NCI-H2227 treated with DMSO at 0.1 percent for 48 hours (cell line): Measurements from ENCODE around the gene TMEM31.
A peak's percentile ranks its signal among the peaks of the same experiment; 100 is the strongest.

Experiments
- DNase-seq: peaks from one replicate; lab custom pipeline; 2025; lab: John Stamatoyannopoulos, UW

Gene TMEM31, protein sequence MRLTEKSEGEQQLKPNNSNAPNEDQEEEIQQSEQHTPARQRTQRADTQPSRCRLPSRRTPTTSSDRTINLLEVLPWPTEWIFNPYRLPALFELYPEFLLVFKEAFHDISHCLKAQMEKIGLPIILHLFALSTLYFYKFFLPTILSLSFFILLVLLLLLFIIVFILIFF

DNA sequence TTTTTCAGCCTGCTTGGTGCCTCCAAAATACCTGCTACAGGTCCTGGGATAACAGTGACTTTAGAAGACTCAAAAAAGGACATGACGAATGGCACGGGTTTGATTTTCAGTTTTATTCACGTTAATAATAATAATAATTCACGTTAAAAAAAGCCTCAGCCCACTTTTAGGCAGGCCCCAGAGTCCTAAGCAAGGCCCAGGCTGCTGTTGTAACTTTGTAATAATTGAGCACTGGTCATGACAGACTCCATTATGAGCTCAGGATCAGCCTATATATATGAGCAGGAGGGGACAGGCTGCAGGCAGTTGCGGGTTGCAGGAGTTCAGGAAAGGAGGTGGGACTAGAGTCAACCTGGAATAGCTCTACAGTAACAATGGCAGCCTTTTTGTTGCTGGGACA, at the start of gene TMEM31:
TSS of gene TMEM31 (plus strand) at position 301 of the 400 bp plus-strand sequence. CDS start 1,350 bp downstream, outside the sequence.
- no peak for DNase-seq

DNA sequence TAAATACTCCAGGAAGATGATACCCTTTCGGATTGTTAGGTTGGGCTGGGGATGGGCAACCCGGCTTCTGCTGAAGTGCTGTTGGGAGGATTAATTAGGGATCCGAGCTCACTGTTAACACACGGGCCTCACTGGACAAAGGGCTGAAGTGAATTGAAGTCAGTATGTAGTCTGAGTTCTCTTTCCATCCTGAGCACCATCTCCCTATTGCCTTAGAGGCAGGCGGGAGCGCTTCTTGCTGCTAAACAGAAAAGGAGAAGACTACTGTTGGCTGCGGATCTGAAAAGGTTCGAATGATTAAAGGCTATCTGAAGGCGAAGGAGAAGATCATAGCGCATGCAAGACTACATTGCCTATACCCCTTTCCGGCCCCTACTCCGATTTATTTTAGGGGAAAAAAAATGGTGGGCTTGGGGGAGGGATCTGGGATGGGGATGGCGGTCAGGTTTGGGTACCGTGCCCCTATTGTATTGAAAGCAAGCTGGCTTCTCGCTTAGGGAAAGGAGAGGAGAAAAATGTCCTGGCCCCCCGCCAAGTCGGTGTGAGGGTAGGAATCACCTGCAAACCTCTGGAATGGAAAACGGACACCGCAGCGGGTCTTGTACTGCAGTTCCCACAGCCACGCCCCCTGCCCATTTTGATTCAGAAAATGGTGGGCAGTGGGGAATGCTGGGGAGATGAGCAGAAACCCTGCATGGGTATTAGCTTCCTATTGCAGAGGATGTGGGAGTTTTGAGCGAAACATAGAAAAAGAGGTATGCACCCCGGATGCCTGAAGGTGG, 46.5 kb upstream of the TMEM31 start:
- DNase-seq, result peak; percentile 55

DNA sequence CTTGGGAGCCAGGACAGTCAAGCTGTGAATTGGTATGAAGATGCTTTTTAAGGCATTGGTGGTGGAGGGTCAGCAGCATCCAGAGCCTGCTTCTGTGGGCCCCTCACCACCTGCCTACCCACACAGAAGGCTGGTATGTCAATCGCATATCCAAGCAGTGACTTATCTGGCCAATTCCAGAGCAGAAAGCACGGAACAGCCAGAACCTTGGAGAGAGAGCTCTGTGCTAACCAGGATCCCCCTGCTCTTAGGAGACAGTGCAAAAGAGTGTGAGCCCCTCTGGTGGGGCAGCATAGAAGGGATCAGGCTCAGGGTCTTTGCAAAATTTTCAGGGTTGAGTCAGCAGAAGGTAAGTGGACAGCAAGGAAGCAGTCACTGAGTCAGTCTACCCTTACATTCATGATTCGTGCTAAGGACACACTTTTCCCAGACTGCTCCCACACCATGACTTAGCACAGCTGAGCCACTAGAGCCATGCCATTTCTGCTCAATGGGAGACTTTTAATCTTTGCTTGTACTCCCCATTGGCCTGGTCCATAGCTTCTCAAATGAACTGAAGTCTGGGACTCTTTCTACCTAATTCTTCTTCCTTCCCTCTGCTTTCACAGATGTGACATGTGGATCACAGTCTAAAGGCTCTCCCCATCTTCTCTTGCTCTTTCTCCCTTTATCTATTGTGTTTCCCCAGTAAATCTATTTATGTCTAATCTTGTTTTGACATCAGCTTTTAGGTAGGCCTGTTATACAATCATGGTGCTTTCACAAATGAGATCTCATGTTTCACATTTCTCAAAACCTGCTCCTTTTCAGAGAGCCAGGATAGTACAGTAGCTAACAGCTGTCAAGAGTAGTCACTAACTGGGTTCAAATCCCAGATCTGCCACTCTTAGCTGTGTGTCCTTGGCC, 44.3 kb upstream of the TMEM31 start:
- no peak for DNase-seq

DNA sequence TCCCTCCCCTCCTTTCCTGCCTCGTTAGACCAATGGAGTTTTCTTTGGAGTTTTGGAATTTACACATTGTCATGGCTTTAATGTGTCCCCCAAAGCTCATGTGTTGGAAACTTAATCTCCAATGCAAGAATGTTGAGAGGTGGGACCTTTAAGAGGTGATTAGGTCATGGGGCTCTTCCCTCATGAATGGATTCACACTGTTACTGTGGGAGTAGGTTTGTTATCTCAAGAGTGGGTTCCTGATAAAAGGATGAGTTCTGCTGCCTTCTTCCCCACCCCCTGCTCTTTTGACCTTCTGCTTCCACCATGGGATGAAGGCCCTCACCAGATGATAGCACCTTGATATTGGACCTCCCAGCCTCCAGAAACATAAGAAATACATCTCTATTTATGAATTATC, 41.0 kb upstream of the TMEM31 start:
- DNase-seq, result no peak

DNA sequence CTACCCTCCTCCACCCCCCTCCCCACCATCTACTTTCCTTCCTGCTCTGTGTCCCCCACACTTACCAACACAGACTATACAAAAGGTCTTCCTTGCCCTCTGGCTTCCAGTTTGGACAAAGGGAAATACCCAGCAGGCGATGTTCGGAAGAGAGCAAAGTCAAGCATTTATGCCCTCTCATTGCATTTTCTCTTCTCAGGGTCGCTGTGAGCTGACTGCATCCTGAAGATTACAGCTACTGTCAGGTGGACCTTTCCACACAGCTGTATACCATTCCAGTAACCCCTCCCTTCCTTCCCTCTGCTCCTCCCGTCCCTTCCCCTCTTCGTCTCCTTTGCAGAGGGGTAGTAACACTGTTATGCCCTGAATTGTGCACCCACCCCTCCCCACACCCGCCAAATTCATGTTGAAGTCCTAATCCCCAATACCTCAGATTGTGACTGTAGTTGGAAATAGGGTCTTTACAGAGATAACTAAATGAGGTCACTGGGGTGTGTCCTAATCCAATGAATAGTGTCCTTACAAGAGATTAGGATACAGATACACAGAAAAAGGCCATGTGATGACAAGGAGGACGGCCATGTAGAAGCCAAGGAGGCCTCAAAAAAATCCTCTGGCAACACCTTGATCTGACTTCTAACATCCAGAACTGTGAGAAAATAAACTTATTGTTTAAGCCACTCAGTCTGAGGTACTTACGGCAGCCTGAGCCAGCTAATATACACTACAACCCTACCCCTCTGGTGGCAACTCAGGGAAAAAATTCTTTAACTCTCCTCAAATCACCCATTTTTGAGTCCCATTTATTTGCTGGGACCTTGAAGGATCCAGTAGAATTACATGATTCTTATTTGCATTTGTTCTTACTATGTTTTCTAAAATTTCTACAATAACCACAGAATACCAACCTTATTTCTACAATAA, 35.9 kb upstream of the TMEM31 start:
- no peak for DNase-seq

DNA sequence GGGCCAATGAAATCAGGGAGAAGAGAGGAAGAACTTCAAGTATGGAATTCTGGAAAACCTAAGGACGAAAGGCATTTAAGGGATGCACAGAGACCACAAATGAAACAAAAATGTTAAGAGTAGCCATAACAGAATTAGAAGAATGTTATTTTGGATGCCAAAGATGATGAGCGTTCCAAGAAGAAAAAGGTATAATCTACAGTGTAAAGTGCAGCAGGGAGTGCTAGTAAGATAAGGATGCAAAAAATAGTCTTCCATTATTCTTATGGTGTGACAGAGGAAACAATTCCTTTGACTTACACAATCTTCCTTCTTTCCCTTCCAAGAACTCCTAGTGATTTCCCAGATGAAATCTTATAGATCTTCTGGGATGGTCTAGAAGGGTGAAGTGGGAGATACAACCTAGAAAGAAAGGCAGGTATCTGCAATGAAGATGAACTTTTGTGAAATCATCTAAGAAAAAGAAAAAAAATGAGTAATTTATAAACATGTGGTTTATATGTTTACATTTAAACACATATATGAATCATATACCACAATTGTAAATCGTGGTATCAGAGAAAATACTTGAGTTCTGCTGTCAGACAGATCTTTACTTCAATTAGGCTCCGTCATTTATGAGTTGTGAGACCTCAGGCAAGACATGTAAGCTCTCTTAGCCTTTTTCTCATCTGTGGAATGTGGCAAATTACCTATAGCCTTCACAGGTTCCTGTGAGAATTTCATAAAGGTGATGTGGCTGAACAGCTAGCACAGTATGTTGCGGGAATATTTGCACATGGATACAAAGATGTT, 32.3 kb upstream of the TMEM31 start:
- no peak for DNase-seq

DNA sequence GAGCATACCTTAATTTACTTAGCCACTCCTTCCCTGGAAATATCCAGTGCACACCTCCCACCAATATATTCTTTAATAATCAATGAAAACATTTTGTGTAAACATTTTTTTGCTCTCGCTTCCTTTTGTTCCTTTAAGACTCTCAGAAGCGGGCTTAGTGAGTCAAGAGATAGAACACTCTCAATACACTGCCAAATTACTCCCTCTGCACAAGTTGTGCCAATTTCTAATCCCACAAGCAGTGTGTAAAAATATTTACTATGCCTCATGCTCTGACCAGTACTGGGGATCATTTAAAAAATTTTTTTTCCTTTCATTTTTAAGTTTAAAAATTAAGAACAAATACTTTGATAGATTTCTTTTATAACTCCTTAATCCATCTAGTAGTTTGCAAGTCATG, 29.3 kb upstream of the TMEM31 start:
- no peak for DNase-seq

DNA sequence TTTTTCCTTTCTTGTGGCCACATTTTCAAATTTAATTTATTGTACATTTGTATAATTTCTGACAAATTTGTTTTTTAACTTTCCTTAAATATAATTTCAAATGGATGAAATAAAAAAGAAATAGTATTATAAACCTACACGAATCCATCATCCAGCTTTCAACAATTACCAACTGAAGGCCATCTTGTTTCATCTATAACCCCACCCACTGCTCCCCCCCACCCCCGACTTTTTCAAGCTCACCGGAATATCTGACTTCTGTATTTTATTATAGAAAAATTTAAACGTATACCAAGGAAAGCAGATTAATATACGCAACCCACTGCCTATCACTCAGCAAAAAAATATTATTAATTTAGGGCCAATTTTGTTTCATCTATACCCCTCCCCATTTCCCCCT, 25.3 kb upstream of the TMEM31 start:
- DNase-seq, result no peak

DNA sequence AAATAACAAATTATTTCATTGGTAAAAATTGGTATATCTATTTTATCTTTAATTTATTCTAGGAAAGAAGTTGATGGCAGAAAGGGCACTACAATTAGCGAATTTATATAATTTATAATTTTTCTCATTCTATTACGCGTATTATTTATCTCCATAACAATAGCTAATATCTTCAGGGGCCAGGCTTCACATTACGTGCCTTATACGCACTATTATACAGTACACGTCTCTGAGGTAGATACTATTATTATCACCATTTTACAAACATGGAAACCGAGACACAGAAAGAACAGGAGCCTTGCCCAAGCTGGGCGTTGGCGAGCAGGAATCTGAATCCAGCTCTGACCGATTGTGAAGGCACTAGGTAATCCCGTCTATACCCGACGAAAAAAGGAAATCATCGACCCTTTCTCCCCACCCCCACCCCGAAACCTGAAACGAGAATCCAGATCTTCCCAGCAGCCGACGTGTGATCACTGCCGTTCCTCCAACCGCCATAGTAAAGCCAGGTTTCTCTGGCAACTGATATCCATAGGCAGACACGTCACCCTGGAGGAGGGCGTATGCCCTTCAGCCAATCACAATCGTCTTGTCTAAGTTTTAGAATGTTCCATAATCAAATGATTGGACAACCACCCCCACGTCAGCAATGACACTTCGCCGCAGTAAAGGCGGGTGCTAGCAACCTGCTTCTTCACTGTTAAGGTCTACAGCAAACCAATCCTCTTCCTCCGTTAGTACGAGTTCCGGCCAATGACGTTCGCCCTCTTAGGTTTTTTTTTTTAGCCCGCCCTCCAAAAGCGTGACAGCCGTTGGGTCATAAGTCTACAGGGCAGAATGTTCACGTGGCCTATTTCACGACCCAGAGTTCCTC, 24.3 kb upstream of the TMEM31 start, which contains the start of gene MORF4L2:
TSS of gene MORF4L2 (minus strand) at position 501 of the 874 bp plus-strand sequence. CDS start 9,672 bp downstream, outside the sequence.
- DNase-seq, result peak; percentile 98

DNA sequence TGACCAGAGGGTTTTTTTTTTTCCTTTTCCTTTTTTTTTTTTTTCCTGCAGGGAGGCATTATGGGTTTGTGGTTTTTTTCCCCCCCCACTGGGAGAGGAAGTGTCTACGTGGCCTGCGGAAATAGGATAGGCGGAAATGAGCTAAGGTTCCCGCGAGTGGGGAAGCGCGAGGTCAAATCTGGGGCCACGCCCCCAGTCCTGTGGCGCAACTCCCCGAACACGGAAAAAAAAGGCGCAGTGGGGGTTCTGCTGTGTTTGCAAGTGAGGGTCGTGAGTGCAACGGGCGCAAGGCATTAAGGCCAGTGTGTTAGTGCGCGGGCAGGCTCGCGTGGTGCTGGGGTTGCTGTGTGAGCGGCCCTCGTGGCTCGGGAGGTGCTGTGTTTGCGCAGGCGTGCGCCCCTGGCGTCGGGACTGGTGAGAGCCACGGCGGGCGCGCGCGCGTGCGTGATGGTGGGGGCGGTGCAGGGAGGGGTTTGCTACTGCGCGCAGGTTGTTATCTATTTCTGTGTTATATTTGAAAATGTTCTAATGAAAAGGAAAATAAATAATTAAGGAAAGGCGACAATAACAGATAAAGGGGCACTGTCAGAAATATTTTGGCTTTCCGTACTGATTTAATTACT, 23.5 kb upstream of the TMEM31 start:
- DNase-seq, result peak; percentile 96

DNA sequence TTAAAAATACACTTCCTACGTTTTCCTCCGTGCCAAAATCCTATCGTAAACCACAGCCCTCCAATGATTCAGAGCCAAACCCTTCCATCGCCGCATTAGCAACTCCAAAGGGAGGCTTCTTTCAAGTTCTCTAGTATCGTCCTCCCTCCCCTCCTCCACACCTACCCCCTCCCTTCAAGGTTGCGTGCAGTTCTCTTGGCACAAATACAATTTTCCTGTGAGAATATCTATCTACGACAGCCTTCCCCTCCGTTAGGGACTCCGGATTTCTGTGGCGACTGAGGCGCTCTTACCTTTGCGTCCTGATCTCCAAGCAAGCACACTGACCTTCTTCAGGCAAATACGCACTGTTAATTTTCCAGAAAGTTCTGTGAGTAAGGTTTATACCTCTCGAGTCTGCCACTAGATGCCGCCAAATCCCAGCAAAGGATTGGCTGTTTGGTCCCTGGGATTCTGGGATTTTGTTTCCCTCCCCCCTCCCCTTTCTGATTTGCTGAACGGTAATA, 23.0 kb upstream of the TMEM31 start:
- peak; percentile 88 for DNase-seq

DNA sequence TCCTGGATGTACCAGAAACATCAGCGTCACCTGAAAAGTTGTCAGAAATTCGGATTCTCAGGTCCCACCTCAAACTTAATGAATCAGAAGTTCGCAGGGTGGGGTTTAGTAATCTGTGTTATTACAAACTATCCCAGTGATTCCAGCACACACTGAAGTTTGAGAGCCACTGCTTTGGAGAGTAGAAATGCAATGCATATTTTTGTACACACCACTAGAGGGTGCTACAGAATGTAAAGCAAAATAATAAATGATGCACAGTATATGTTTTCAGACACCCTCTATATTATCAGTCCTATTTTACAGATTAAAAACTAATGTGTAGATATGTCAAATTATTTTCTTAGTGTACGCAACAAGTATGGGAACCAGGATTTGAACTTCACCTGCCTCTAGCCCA, 21.8 kb upstream of the TMEM31 start:
- DNase-seq, result peak; percentile 59

DNA sequence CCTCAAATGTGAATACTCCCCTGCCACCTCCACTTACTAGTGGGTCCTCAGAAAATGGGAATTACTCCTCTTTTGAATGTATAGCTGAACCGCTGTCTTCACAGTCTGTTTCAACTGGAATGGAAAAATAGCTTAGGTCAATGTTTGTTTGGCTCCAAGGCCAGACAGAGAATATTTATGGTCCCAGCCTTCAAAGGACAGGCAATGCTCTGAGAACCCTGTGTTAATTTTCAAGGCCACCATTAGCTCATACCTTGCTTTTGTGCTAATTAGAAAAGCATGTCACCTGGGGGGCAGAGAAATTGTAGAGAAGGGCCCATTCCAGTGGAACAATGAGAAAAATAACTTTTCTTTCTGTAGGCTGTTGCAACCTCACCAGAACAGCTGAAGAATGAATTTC, 19.6 kb upstream of the TMEM31 start:
- no peak for DNase-seq

DNA sequence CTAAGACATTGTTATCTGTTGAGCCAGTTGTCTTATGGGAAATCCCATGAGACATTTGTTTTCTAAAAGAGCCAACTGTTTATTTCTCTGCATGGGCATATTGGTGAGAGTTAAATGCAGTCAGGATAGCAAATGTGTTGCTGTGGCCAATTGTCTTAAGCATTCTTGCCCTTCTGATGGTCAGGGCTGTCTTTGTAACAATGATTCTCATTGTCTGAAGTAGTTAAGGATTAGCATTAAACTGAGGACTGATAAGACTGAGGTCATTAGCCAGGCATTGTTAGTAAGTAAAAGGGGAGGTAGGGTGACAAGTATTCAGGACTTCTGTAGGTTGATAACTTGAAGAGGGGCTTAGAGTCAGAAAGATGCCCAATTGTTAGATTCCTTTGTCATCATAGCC, 13.0 kb upstream of the TMEM31 start:
- DNase-seq, result no peak

DNA sequence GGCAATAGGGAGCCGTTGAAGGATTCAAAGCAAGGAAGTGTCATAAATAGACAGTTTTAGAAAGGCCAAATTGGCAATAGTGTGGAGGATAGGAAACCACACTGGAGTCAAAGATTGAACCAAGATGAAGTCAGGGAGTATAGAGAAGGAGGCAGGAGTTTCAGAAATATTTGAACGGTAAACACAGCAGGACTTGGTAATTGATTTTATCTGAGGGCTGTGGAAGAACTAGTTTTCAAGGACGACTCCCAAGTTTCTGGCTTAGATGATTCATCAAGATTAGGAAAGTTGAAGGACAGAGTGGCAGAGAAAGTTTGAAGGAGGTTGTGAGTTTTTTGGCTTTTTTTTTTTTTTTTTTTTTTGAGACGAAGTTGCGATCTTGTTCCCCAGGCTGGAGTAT, 11.5 kb upstream of the TMEM31 start:
- no peak for DNase-seq

DNA sequence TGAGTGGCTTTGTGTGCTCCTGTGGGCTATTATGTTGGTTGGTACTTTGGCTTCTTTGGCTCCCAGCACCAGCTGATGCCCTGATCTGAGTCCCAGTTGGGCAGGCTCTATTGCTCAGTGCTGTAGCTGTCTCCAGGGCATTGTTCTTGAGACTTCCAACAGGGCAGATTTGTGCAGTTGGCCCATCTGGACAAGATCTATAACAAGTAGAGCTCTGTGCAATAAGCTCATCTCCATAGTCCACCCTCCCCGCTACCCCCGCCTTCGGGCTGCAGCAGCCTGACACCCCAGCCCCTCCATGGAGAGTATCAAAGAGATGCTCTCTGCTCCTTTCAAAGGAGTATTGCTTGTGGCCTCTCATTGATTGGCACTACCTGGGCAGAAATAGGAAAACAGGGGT, 5.8 kb upstream of the TMEM31 start:
- no peak for DNase-seq

DNA sequence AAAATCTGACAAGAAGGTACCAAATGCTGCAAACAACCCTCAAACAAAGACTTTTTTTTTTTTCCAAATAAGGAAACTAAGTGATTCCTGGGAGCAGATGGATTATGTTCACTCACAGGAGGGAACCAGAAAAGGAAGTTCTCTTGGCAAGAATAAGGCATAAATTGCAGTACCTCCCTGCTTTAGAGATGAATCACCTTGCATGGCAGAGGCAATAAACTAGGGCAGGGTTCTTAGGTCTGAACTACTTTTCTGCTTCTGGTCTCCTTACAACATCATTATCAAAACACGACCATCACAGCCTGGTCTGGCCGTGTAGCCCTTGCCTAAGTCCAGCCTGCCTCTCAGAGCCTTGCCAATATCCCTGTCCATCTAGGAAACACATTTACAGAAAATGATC, 6.3 kb downstream of the TMEM31 start:
- DNase-seq, result no peak

DNA sequence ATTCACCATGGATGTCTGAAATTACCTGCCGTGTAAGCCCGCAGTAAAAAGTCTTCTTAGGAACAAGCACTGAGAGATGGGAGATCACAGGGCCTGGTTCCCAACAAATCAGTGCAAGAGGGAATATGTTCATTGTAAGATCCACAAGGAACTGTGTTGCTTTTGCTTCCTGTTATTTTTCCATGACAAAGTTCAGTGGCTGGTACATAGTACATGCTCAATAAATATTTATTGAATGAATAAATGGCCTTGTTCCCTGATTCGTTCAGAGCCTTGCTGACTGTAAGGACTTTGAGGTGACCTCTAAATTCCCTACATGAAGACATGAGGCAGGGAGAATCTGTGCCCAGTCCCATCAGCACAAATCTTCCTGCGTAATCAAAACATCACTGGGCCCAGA, 7.4 kb downstream of the TMEM31 start:
- DNase-seq, result no peak

DNA sequence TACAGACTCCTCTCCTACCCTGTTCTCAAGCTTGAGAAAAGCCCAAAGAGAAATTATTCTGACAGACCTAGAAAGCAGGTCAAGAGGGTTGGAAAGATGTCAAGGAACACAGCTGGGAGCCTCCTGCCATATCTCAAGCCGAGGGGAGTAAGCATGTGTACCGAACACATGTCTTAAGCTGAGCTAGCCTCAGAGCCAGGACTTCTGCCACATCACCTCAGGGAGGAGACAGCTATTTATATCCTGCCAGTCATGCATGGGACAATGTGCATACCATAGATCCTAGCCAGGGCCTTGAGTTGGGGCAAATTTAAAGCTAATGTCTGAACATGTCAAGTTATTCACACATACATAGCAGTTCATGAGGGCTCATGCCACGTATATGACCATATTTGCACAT, 11.8 kb downstream of the TMEM31 start:
- DNase-seq, result no peak
